ENCODE data around the gene DDC.
"Not testable (repeated sequence)": the region's sequence is repeated elsewhere in the genome, so short reads cannot be mapped to it uniquely, and the experiment has no call there.

DDC gene

GRCh38 chr7:50588937-50589336 is 23.7 kb upstream of the DDC start:
- no peak for DNase-seq

GRCh38 chr7:50587737-50588136 is 22.5 kb upstream of the DDC start:
- DNase-seq, result no peak

- no peak for DNase-seq
Observed at GRCh38 chr7:50584793-50585408, 19.7 kb upstream of the DDC start.

GRCh38 chr7:50584386-50584785 is 19.2 kb upstream of the DDC start:
- no peak for DNase-seq

- DNase-seq, result not testable (repeated sequence)
Observed at GRCh38 chr7:50583295-50583694, 18.1 kb upstream of the DDC start.

- DNase-seq, result not testable (repeated sequence)
Observed at GRCh38 chr7:50582271-50582670, 17.1 kb upstream of the DDC start.

- DNase-seq, result not testable (repeated sequence)
Observed at GRCh38 chr7:50580666-50581065, 15.5 kb upstream of the DDC start.

- no peak for DNase-seq
Observed at GRCh38 chr7:50580057-50580456, 14.9 kb upstream of the DDC start.

GRCh38 chr7:50578105-50578504 is 12.9 kb upstream of the DDC start:
- DNase-seq, result not testable (repeated sequence)

GRCh38 chr7:50577569-50577968 is 12.4 kb upstream of the DDC start:
- DNase-seq, result no peak

- DNase-seq, result not testable (repeated sequence)
Observed at GRCh38 chr7:50576388-50576787, 11.2 kb upstream of the DDC start.

- DNase-seq, result no peak
Observed at GRCh38 chr7:50567715-50568261, 2.6 kb upstream of the DDC start.

- DNase-seq, result no peak
Observed at GRCh38 chr7:50565977-50566376, 772 bp upstream of the DDC start.

GRCh38 chr7:50565559-50565916 is 333 bp upstream of the DDC start:
- DNase-seq, result no peak

GRCh38 chr7:50564171-50564570 is 1.0 kb downstream of the DDC start:
- DNase-seq, result no peak

GRCh38 chr7:50562136-50562535 is 3.1 kb downstream of the DDC start:
- DNase-seq, result no peak

GRCh38 chr7:50560865-50561351 is 4.3 kb downstream of the DDC start:
- DNase-seq, result peak; percentile 78

- no peak for DNase-seq
Observed at GRCh38 chr7:50559881-50560280, 5.3 kb downstream of the DDC start.

- DNase-seq, result peak; percentile 85
Observed at GRCh38 chr7:50558294-50559053, 6.7 kb downstream of the DDC start.

- DNase-seq, result no peak
Observed at GRCh38 chr7:50557099-50557498, 8.1 kb downstream of the DDC start.

GRCh38 chr7:50556247-50556991 is 8.8 kb downstream of the DDC start:
- DNase-seq, result no peak

- no peak for DNase-seq
Observed at GRCh38 chr7:50555594-50556140, 9.5 kb downstream of the DDC start.
